RWPE2 (cell line): ENCODE data around the gene ZBTB21.

ENCODE experiments used
- ATAC-seq: fragments of 200-7000 bp; cut with Tn5 transposase; 3 replicates; pipeline ENCODE4 v1.9.1; 2021; ENCODE audit warnings: low read depth
- DNase-seq: peaks from one replicate; pipeline ENCODE4 v3.0.0-alpha.2; 2020; ENCODE audit warnings: low spot score
- H3K27ac ChIP-seq: fragments of 450-650 bp; 2 replicates; pipeline ENCODE4 v1.5.1; 2017; ENCODE audit warnings: mild to moderate bottlenecking; ENCODE audit not compliant: poor library complexity, severe bottlenecking
- H3K27me3 ChIP-seq: fragments of 250-450 bp; sonication (Bioruptor Pico); 2 replicates; pipeline ENCODE4 v1.5.1; 2021; ENCODE audit warnings: mild to moderate bottlenecking, moderate library complexity; ENCODE audit not compliant: insufficient read depth, poor library complexity, severe bottlenecking
- H3K36me3 ChIP-seq: fragments of 250-450 bp; sonication (Bioruptor Pico); 2 replicates; pipeline ENCODE4 v1.5.1; 2020; ENCODE audit warnings: low read depth, mild to moderate bottlenecking, moderate library complexity
- H3K4me1 ChIP-seq: fragments of 250-450 bp; sonication (Bioruptor Pico); 2 replicates; pipeline ENCODE4 v1.5.1; 2021; ENCODE audit warnings: mild to moderate bottlenecking, moderate library complexity; ENCODE audit not compliant: insufficient read depth, poor library complexity, severe bottlenecking
- H3K4me3 ChIP-seq: fragments of 250-450 bp; sonication (Bioruptor Pico); 2 replicates; pipeline ENCODE4 v1.5.1; 2021; ENCODE audit warnings: mild to moderate bottlenecking, moderate library complexity; ENCODE audit not compliant: severe bottlenecking
- H3K9me3 ChIP-seq: fragments of 250-450 bp; sonication (Bioruptor Pico); 2 replicates; pipeline ENCODE4 v1.5.1; 2021; ENCODE audit warnings: mild to moderate bottlenecking, moderate library complexity; ENCODE audit not compliant: severe bottlenecking
- CTCF ChIP-seq: fragments of 450-650 bp; IDR thresholded peaks from one replicate; pipeline ENCODE4 v1.5.1; 2017; ENCODE audit warnings: mild to moderate bottlenecking, moderate library complexity; ENCODE audit not compliant: poor library complexity, severe bottlenecking

The ZBTB21 gene

GRCh38 chr21:41975391-41976272 is 34.5 kb downstream of the ZBTB21 start:
- DNase-seq (no peak), ATAC-seq (no peak)
- Histone ChIP-seq H3K36me3 (no peaks in the 10 kb centered on the region), H3K27me3 (no peaks in the 10 kb centered on the region), H3K4me1 (no peaks in the 10 kb centered on the region), H3K9me3 (no peaks in the 10 kb centered on the region), H3K27ac (no peak overlapping the region), H3K4me3 (no peak overlapping the region)
- no peak for TF ChIP-seq CTCF

- H3K4me3 ChIP-seq, result no peak overlapping the region
- no peak for ATAC-seq
- H3K27ac ChIP-seq, result no peak overlapping the region
- H3K27me3 ChIP-seq, result no peaks in the 10 kb centered on the region
- no peaks in the 10 kb centered on the region for H3K9me3 ChIP-seq
- no peak for DNase-seq
- TF ChIP-seq CTCF, result no peak
- H3K4me1 ChIP-seq, result no peaks in the 10 kb centered on the region
- H3K36me3 ChIP-seq, result no peaks in the 10 kb centered on the region
These were observed 35.5 kb downstream of the ZBTB21 start for GRCh38 chr21:41974752-41975053.

GRCh38 chr21:41973861-41974751 is 36.1 kb downstream of the ZBTB21 start:
- H3K9me3 ChIP-seq, result no peaks in the 10 kb centered on the region
- no peak overlapping the region for H3K4me3 ChIP-seq
- H3K27ac ChIP-seq, result no peak overlapping the region
- no peaks in the 10 kb centered on the region for H3K36me3 ChIP-seq
- H3K4me1 ChIP-seq, result no peaks in the 10 kb centered on the region
- TF ChIP-seq CTCF, result no peak
- DNase-seq (no peak), ATAC-seq (no peak)
- no peaks in the 10 kb centered on the region for H3K27me3 ChIP-seq

- Histone ChIP-seq H3K4me1 (no peaks in the 10 kb centered on the region), H3K27me3 (no peaks in the 10 kb centered on the region), H3K9me3 (no peaks in the 10 kb centered on the region), H3K27ac (no peak overlapping the region), H3K36me3 (no peaks in the 10 kb centered on the region), H3K4me3 (no peak overlapping the region)
- no peak for DNase-seq
- no peak for TF ChIP-seq CTCF
- peak; percentile 33; the same call in 1 of the 3 replicates for ATAC-seq
These were observed 36.7 kb downstream of the ZBTB21 start for GRCh38 chr21:41973427-41973831.
